Kidney capillary endothelial cell (primary cell): ENCODE data around the gene FOXD4L6.
"Not testable (repeated sequence)": the region's sequence is repeated elsewhere in the genome, so short reads cannot be mapped to it uniquely, and the experiment has no call there.

ENCODE experiments used
- DNase-seq: peaks from one replicate; pipeline ENCODE4 v3.0.0-alpha.2; 2018; ENCODE audit warnings: low spot score

Gene FOXD4L6

DNA sequence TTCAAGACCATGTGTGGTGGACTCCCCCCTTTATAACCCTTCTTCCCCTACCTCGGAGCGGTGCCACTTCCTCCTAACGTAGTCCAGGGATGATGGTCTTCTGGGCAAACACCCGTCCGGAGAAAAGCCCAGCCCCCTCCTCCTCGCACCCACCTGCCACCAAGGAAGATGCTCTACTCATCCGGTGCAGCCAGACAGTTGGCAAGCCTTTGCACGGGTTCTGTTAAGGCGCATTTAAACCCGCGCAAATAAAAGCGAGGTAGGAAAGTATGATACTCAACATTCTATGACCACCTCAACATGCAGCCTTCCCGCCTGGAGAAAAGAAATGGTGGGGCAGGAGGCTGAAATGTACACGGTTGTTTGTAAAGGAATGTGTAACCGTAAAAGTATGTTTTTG lies at the start of gene FOXD4L6:
FOXD4L6 (minus strand) TSS at position 101 of the 400 bp plus-strand sequence. CDS start 298 bp downstream, outside the sequence.
- not testable (repeated sequence) for DNase-seq

DNA sequence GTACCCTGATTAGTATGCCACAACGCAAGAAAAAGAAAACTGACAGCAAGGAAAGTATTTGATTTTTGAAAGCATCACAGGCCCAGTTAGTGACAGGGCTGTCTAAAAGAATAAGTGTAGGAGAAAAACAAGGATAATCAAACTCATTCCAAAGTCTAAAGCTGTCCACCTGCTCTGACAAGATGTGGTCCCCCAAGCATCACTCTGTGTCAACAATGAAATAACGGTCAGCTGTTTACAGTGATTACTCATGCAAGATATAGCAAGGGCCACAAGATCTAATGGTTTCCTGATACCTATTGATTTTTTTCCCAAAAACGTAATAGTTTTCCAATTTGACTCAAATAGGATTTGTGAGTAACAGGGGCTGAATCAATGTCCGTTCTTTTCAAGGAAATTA lies 46.5 kb upstream of the FOXD4L6 start:
- not testable (repeated sequence) for DNase-seq

DNA sequence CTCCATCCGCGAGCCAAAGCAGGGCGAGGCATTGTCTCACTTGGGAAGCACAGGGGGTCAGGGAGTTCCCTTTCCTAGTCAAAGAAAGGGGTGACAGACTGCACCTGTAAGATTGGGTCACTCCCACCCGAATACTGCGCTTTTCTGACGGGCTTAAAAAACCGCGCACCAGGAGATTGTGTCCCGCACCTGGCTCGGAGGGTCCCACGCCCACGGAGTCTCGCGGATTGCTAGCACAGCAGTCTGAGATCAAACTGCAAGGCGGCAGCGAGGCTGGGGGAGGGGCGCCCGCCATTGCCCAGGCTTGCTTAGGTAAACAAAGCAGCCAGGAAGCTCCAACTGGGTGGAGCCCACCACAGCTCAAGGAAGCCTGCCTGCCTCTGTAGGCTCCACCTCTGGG lies 21.6 kb upstream of the FOXD4L6 start:
- DNase-seq = not testable (repeated sequence)

DNA sequence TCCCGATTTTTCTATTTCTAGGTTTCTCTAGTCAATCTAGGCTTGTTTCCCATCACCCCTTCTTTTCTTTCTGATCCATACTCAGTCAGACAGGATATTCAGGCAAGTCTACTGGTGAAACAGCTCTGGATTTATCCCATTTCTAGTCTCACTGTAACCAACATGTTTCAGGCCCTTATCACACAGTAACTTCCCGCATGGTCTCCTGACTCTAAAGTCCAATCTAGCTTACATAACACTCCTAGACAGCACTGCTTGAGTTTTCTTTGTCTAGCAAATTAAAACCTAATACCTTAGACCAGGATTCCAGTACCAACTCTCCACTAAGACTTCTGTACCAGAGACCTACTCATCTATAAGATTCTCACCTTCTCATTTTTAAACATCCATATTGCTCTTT lies 13.4 kb upstream of the FOXD4L6 start:
- DNase-seq = not testable (repeated sequence)

DNA sequence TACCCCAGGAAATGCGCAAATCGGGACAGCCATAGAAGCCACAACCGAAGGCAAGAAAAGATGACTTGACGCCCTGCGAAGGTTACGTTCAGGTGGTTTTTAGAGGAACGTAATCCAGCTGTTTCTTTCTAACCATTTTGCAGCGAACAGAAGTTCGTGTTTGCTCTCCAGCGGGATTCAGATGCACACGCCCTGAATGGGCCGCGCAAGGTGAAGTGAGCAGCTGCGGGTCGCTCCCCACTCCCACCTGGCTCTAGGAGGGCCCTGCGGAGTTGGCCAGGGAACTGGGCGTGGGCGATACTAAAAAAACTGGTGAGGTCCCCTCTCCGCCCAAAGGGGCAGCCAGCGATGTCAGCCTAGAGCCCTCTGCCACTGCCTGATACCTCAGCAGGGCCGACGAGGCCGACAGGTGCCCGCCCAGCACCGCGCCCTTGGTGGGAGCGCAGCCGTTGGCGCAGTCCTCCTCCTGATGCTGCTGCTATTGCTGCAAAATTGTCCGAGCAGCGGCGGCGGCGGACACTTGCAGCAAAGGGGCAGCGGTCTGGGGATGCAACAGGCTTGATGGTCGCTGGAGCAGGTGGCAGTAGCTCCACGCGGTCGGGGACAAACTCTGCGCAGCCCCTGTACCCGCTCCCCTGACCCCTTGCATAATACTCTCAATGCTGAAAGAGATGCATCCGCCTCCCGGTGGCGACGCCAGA lies 1.6 kb downstream of the FOXD4L6 start:
- DNase-seq = not testable (repeated sequence)

DNA sequence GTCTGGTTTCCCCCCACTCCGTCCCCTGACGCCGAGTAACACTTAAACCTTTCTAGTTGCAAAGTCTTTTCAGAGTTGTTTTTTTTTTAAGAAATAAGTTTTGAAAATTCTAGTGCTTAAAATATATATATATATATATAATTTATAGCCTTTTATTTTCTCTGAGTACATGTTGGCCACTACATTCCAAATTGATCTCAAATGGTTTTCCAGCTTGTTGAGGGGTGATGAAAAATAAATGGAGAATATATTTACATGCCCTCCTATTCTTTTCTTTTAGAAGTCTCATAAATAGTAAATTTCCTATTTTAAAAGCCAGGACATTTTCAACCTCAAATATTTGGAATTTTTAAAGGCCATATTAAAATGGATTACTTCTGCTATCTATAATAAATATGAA lies 2.5 kb downstream of the FOXD4L6 start:
- DNase-seq = not testable (repeated sequence)

DNA sequence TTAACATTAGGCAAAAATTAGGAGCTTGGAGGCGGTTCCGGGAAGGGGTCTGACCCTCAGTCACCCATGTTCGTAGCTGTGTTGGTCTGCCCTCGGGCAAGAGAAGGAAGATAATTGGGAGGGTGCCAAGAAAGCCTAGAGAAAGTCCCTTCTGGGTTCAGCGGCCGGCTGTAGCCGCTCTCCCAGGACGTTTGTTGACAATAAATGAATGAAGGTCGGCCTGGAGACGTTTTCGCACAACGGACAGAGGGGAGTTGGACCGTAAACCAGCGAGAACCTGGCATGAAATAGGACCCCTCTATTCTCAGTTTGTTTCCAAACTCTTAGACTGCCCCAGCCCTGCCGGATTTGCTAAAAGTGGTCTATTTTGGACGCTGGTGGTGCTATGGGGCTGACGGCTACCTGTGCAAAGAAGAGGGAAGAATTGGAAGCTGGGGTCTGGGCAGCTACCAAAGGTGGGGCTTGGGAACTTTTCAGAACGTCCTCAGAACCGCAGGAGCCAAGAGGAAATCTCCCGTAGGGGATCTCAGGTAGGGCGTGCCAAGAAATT lies 3.3 kb downstream of the FOXD4L6 start:
- not testable (repeated sequence) for DNase-seq

DNA sequence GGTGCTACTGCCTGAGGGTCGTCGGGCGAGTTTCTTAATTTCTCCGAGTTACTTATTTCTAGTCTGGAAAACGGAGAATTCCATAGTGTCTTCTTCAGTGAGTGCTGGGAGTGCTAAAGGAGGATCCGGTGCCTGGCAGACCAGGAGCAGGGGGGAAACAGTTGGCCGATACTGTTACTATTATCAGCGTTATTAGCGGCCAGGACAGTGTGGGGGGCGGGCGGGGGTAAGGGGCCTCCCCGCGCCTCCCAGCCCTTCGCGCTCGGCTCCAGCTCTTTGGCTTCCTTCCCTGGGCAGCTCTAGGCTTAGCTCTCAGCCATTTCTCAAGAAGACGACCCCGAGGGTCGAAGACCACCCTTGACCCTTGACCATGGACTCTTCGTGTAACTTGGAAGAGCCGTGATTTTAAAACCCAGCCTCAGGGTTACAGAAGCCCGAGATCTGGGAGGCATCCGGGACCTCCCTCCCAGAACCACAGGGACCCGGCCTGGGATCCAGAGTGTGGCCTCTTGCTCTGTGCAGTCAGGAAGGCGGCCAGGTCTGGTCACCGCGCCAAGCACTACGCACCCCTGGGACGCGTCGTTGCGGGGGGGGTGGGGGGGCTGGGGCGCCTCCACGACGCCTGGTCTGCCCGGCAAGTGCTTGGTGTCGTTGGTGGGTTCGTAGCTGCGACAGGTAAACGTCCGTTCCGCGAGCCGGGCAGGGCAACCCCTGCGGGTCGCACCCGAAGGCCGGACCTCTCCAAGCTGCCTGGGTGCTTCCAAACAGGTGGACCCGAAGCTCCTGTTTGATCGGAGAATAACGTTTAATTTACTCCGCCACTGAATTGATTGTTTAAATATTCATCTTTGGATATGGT lies 4.0 kb downstream of the FOXD4L6 start:
- DNase-seq = not testable (repeated sequence)

DNA sequence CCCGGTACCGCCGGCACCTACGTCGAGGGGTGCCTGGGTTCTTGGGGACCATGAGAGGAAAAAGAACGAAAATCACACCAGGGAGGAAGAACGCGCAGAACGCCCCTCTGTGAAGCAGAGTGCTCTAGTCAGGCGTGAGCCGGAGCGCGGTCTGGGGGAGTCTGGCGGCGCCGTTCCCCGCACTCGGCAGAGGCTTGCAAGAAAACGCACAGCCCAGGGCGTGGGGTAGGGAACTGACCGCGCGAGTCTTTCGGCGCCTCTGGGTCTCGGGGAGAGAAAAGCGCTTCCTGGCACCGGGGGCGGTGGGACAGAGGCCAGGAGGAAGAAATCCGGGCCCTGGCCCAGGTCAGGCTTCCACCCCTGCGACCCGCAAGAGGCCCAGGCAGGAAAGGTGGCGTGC lies 4.7 kb downstream of the FOXD4L6 start:
- not testable (repeated sequence) for DNase-seq

DNA sequence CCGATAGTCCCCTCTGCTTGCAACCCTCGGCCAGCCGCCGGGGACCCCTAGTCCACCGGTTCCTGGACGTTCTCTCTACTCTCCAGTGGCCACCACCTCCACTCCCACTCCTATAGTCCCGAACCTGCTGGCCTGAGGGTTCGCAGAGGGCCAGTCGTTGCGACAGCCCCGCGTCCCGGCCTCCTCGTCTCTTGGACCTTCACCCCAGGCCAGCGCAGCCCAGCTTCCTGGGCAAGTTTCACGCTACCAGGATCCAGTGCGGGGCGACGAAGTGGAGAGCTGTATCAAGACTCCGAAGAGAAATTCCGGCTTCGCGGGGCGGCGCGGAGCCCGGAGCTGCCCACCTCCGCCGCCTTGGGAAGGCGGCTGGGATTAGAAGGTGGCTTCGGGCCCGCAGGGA lies 5.1 kb downstream of the FOXD4L6 start:
- not testable (repeated sequence) for DNase-seq

DNA sequence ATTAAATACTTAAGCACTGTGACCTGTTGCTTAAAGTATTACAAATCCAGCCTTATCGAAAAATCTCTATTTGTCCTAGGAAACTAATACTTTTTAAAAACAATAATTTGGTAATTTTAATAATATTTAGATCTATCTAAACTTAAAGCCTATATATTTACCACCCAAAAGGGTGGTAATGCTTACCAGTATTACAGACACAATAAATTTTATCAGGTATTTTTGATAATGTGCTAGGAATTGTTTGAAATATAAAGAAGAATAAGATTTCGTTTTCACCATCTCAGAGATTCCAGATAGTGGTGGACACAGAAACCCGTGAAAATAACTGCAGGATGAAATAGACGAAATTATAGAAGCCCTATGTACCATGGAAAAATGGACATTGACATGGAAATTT lies 7.8 kb downstream of the FOXD4L6 start:
- DNase-seq = not testable (repeated sequence)

DNA sequence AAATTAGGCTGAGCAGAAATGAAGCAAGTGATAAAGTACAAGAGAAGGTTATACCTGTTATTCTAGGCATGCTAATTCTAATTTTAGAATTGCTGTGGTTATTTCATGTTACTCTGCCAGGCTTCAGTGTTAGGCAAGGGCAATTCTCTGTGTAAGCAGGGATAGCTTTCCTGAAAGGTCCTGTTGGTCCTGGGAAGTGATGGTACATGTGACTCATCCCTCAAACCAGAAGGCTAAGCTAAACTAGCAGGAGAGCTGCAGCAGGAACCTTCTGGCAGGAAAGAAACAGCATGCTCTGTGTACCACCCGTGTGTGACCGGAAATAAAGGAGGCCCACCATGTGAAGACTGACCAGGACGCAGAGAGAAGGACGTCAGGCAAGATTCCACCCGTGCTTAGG lies 8.8 kb downstream of the FOXD4L6 start:
- DNase-seq = not testable (repeated sequence)

DNA sequence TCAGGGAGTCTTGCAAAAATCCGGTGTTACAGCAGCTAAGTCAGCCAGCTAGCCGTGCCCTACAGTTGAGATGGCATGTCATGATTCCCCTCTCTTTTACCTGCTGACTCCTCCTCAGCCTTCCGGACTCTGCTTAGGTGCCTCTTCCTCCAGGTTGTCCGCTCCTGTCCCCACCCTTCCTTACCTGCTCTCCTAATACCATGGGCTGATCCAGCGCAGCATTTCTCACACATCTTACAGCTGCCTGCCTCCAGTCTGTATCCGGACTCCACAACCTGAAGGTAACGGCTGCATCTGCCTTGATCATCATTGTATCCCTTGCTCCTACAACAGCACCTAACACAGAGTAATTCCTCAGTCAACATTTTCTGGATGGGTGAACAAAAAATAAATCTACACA lies 9.2 kb downstream of the FOXD4L6 start:
- DNase-seq = not testable (repeated sequence)

DNA sequence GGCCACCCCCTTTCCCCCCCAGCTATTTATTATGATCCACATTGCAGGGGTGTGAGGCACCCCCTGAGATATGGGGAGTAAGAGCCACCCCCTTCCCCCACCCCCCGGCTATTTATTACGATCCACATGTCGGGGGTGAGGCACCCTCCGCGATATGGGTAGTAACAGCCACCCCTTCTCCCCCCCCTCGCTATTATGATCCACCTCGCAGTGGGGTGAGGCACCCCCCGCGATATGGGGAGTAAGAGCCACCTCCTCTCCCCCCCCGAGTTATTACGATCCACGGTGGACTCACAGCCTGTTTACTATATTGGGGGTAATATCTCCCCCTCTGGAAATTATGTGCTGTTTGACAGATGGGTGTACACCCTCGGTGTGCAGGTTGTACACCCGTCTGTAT lies 15.1 kb downstream of the FOXD4L6 start:
- DNase-seq = not testable (repeated sequence)

DNA sequence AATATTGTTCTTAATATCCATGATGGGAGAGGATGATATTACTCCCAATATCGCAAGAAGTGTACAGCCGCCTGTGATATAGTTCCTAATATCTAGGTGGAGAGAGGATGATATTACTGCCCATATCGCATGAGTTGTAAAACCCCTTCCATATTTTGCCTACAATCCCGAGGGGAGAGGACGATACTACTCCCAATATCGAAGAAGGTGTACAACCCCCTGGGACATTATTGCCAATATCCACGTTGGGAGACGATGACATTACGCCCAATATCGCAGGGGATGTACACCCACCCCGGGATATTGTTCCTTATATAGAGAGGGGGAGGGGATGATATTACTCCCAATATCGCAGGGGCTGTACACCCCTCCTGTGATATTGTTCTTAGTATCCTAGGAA lies 17.1 kb downstream of the FOXD4L6 start:
- DNase-seq = not testable (repeated sequence)

DNA sequence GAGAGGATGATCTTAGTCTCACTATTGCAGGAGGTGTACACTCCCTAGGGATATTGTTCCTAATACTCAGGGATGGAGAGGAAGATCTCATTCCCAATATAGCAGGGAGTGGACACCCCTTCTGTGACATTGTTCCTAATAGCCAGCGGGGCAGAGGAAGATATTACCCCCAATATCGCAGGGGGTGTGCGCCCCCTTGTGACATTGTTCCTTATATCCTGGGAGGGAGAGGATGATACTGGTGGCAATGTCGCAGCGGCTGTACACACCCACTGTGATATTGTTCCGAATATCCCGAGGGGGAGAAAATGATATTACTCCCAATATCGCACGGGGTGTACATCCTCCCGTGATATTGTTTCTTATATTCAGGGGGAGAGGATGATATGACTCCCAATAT lies 17.6 kb downstream of the FOXD4L6 start:
- not testable (repeated sequence) for DNase-seq

DNA sequence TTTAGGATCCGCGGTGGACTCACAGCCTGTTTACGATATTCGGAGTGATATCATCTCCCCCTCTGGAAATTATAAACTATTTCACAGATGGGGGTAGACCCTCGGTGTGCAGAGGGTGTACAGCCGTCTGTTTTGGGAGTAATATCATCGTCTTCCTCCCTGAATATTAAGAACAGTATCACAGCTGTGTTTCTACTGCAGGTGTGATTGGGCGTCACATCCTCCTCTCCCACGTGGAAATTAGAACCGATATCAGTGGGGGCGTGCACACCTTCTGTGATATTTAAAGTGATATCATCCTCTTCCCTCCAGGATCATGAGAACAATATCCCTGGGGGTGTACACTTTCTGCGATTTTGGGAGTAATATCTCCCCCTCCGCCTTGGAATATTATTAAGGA lies 19.2 kb downstream of the FOXD4L6 start:
- DNase-seq = not testable (repeated sequence)

DNA sequence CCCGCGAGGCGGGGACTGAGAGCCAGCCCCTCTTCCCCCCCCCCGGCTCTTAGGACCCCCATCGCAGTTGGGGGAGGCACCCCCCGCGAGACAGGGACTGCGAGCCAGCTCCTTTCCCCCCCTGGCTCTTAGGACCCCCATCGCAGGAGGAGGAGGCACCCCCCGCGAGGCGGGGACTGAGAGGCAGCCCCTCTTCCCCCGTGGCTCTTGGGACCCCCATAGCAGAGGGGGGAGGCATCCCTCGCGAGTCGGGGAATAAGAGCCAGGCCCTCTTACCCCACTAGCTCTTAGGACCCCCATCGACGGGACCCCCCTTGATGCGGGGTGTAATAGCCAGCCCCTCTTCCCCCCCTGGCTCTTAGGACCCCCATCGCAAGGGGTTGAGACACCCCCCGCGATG lies 19.7 kb downstream of the FOXD4L6 start:
- not testable (repeated sequence) for DNase-seq

DNA sequence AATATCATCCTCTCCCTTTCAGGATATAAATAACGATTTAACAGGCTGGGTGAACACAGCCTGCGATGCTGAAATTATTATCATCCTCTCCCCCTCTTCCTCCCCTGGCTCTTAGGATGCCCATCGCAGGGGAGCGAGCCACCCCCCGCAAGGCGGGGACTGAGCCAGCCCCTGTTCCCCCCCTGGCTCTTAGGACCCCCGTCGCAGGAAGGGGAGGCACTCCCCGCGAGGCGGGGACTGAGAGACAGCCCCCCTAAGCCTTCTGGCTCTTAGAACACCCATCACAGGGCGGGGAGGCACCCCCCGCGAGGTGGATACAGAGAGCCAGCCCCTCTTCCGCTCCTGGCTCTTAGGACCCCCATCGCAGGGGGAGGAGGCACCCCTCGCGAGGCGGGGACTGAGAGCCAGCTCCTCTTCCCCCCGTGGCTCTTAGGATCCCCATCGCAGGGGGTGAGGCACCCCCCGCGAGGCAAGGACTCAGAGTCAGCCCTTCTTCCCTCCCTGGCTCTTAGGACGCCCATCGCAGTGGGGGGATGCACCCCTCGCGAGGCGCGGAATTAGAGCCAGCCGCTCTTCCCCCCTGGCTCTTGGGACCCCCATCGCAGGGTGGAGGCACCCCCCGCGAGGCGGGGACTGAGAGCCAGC lies 21.9 kb downstream of the FOXD4L6 start:
- DNase-seq = not testable (repeated sequence)

DNA sequence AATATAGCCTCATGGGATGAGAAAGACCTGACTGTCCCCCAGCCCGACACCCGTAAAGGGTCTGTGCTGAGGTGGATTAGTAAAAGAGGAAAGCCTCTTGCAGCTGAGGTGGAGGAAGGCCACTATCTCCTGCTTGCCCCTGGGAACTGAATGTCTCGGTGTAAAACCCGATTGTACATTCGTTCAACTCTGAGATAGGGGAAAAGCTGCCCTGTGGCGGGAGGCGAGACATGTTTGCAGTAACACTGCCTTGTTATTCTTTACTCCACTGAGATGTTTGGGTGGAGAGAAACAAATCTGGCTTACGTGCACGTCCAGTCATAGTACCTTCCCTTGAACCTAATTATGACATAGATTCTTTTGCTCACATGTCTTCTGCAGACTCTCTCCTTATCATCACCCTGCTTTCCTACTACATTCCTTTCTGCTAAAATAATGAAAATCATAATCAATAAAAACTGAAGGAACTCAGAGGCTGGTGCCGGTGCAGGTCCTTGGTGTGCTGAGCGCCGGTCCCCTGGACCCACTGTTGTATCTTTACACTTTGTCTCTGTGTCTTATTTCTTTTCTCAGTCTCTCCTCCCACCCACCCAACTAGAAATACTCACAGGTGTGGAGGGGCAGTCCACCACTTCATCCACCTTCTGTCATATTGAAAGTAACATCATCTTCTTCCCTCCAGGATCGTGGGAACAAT lies 22.8 kb downstream of the FOXD4L6 start:
- not testable (repeated sequence) for DNase-seq

DNA sequence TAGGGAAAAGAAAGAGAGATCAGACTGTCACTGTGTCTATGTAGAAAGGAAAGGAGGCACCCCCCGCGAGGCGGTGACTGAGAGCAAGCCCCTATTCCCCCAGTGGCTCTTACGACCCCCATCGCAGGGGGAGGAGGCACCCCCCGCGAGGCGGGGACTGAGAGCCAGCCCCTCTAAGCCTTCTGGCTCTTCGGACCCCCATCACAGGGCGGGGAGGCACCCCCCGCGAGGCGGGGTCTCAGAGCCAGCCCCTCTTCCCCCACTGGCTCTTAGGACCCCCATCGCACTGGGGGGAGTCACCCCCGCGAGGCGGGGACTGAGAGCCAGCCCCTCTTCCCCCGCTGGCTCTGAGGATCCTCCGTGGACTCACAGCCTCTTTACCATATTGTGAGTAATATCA lies 23.9 kb downstream of the FOXD4L6 start:
- DNase-seq = not testable (repeated sequence)

DNA sequence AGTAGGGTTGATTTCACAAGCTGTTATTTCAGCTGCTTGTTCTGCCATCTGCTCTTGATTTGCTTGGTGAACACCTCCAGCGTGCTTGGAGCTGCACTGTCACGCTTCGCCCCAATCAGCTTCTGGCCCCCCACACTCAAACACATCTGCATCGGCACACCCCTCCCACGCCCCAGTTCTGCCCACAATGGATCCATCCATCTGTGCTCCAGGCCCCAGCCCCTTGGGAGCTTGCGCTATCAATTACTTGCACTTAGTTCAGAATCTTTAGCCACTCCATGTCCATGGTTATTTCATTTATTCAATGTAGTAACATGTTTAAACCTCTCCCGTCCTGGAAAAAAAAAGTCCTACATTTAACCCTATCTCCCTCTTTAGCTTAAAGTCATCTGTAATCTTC lies 28.0 kb downstream of the FOXD4L6 start:
- DNase-seq = not testable (repeated sequence)
